ENCODE data around the gene SOX10.

The SOX10 gene

GRCh38 chr22:38017272-38017920, 33.0 kb upstream of the SOX10 start:
- in situ Hi-C loops (cut with MboI; ENCODE audit: low pct_unique_long_range_greater_than_20kb, low sequenced_read_pairs) = no loop called here
- peak; percentile 47 for DNase-seq

DNA sequence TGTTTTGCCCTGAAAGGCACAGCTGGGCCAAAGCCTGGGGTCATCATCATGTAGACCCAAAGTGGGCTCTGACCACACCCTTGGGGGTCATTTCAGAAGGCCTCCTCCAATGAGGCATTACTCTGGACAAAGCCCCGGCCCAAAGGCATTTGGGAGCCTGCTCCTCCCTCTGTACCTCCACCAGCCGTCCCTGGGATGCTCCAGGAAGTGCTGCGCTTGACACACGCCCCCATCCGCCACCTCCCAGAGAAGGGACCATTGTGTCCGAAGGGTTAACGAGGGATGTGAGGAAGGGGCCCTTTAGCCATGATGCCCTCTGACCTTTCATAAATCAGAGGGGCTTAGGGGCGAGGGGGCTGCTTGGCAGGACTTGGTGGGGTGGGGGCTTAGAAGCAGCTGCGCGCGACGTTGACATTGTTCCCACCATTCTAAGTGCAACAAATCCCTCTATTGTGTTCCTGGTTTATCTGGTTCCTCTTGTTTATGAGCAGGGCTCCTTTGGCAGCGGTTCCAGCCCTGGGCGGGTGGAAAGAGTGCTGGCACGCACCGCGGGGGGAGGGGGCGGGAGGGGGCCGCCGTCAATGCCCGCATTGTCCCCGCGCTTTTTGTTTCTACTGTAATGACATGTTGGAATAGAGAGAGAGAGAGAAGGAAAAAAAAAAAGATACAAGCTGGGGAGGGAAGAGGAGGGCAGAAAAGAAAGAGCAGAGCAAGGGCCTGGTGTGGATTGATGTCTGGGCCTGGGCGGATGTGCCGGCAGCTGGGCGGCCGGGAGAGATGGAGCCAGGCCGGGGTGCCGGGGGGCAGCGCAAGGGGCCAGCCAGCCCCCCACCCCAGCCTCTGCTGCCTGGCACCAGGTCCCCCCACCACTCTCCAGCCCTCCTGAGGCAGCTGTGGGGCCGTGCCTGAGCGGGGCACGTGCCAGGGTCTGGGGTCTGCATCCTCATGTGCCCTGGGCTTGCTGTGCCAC, 32.1 kb upstream of the SOX10 start:
- in situ Hi-C loops (cut with MboI; ENCODE audit: low pct_unique_long_range_greater_than_20kb, low sequenced_read_pairs) = no loop called here
- DNase-seq = no peak

- DNase-seq = no peak
- in situ Hi-C loops (cut with MboI; ENCODE audit: low pct_unique_long_range_greater_than_20kb, low sequenced_read_pairs) = no loop called here
Observed at GRCh38 chr22:38014083-38014482, 29.7 kb upstream of the SOX10 start.

DNA sequence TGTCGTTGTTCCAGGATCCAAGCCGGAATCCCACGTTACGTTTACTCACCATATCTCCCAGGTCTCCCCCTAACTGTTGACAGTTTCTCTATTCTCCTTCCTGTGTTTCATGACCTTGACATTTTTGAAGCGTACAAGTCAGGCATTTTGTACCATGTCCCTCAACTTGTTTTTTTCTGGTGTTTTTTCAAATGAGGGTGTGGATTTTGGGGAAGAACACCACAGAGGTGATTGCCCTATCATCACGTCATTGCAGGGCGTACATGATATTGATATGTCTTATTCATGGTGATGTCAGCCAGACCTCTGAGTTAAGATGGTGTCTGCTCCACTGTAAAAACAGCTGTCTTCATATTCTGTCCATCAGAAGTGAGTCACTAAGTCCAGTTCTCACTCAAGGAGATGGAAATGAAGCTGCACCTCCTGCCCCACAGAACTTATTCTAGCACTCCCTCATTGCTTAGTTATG, 28.3 kb upstream of the SOX10 start:
- in situ Hi-C loops (cut with MboI; ENCODE audit: low pct_unique_long_range_greater_than_20kb, low sequenced_read_pairs) = no loop called here
- DNase-seq = no peak

GRCh38 chr22:38009000-38009806, 24.8 kb upstream of the SOX10 start:
- no peak for DNase-seq
- in situ Hi-C loops (cut with MboI; ENCODE audit: low pct_unique_long_range_greater_than_20kb, low sequenced_read_pairs) = no loop called here

GRCh38 chr22:38007330-38007902, 23.1 kb upstream of the SOX10 start:
- in situ Hi-C loops (cut with MboI; ENCODE audit: low pct_unique_long_range_greater_than_20kb, low sequenced_read_pairs) = no loop called here
- no peak for DNase-seq

DNA sequence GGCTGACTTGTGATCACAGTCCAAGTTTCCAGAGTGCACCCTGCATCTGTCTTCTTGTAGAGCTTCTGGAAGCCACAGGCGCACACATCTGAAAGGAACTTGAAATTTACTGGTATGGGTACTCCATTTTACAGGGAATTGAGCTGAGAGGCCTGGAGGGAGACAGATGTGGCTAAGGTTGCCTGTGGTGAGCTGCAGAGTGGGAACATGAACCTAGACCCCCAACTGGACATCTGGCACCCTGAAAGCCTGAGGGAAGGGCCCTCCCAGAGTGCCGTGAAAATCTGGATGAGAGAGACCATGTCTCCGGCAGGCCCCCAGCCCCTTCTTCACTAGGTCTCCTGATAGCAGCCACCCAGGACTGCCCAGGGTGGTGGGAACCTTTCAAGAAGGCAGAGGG, 22.6 kb upstream of the SOX10 start:
- in situ Hi-C loops (cut with MboI; ENCODE audit: low pct_unique_long_range_greater_than_20kb, low sequenced_read_pairs) = no loop called here
- DNase-seq = no peak

GRCh38 chr22:38005943-38006342, 21.6 kb upstream of the SOX10 start:
- in situ Hi-C loops (cut with MboI; ENCODE audit: low pct_unique_long_range_greater_than_20kb, low sequenced_read_pairs) = no loop called here
- no peak for DNase-seq

GRCh38 chr22:37999640-38000272, 15.4 kb upstream of the SOX10 start:
- in situ Hi-C loops (cut with MboI; ENCODE audit: low pct_unique_long_range_greater_than_20kb, low sequenced_read_pairs) = no loop called here
- peak; percentile 72 for DNase-seq

- in situ Hi-C loops (cut with MboI; ENCODE audit: low pct_unique_long_range_greater_than_20kb, low sequenced_read_pairs) = no loop called here
- DNase-seq = no peak
Observed at GRCh38 chr22:37999236-37999635, 14.9 kb upstream of the SOX10 start.

DNA sequence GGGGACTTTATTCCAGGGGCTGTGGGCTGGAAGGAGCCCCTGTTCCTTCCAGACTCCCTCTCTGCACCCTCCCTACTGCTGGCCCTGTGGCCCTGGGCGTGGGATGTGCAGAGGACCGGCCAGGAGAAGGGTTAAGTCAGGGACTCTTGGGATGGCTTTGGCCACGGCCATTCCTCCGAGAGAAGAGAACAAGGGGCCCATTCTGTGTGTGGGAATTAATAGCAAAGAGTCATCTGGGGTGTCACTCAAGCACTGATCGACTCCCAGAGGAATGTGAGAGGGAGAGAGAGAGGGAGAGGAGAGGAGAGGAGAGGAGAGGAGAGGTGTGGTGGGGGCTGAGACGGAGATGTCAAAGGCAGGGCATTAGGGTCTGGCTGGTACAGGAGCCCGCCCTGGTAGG, 14.2 kb upstream of the SOX10 start:
- DNase-seq = no peak
- in situ Hi-C loops (cut with MboI; ENCODE audit: low pct_unique_long_range_greater_than_20kb, low sequenced_read_pairs) = no loop called here

DNA sequence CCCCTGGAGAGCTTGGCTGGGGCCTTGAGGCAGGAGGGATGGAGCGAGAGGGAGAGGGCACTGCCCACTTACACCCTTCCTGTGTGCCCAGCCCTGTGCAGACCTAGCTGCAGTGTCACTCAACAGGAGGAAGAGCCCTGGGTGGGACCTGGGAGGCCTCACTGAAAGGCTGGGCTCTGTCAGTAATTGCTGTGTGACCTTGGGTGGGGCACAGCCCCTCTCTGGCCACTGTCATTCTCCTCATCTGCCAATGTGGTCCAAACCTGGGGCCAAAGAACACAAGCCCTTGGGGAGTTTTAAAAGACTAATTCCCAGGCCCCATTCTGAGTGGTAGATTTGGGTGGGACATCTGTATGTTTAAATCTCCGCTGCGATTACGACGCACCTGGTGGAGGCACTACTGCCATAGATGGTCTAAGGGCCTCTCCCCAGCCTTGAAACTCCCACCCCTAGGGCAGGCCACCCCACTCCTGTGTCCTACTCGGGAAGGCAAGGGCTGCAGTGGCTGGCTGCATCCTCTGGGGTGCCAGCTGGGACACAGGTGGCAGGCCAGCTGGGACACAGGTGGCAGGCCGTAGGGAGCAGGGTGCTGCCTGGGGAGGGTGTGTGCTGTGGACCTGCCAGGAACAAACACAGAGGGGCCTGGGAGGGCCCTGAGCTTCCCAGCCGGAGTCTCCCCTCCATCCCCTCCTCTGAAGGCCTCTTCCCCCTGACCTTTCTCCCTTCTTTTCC, 12.3 kb upstream of the SOX10 start:
- no peak for DNase-seq
- in situ Hi-C loops (cut with MboI; ENCODE audit: low pct_unique_long_range_greater_than_20kb, low sequenced_read_pairs) = no loop called here

- in situ Hi-C loops (cut with MboI; ENCODE audit: low pct_unique_long_range_greater_than_20kb, low sequenced_read_pairs) = no loop called here
- peak; percentile 34 for DNase-seq
Observed at GRCh38 chr22:37996079-37996478, 11.7 kb upstream of the SOX10 start.

DNA sequence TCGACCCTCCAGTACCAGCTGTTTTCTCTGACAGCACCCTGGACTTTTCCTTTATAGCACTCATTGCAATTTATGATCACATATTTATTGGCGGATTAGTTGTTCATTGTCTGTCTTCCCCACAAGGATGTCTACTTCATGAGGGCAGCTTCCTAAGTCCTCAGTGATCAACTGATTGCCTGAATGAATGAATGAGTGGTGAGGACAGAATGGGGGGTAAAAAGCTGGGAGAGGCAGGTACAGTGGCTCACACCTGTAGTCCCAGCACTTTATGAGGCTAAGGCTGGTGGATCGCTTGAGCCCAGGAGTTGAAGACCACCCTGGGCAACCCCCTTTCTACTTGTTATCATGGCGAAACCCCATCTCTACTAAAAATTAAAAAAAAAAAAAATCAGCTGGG, 11.1 kb upstream of the SOX10 start:
- DNase-seq = no peak
- in situ Hi-C loops (cut with MboI; ENCODE audit: low pct_unique_long_range_greater_than_20kb, low sequenced_read_pairs) = no loop called here

- in situ Hi-C loops (cut with MboI; ENCODE audit: low pct_unique_long_range_greater_than_20kb, low sequenced_read_pairs) = no loop called here
- DNase-seq = no peak
Observed at GRCh38 chr22:37994982-37995381, 10.6 kb upstream of the SOX10 start.

DNA sequence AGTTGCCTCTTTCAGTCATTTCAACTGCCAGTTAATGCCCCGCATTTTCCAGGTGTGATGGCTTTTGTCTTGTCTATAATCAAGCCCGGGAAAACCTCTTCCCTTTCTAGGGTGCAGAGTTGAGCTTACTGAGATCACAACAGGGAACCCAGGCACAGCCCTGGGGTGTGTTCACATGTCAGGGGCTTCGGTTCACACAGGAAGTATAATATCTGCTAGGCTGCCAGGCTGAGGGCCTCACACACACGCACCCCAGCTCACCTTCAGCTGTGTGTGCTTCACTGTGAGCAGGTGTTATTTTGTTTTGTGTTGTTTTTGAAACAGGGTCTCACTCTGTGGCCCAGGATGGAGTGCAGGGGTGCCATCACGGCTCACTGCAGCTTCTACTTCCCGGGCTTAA, 9.7 kb upstream of the SOX10 start:
- in situ Hi-C loops (cut with MboI; ENCODE audit: low pct_unique_long_range_greater_than_20kb, low sequenced_read_pairs) = no loop called here
- DNase-seq = no peak

DNA sequence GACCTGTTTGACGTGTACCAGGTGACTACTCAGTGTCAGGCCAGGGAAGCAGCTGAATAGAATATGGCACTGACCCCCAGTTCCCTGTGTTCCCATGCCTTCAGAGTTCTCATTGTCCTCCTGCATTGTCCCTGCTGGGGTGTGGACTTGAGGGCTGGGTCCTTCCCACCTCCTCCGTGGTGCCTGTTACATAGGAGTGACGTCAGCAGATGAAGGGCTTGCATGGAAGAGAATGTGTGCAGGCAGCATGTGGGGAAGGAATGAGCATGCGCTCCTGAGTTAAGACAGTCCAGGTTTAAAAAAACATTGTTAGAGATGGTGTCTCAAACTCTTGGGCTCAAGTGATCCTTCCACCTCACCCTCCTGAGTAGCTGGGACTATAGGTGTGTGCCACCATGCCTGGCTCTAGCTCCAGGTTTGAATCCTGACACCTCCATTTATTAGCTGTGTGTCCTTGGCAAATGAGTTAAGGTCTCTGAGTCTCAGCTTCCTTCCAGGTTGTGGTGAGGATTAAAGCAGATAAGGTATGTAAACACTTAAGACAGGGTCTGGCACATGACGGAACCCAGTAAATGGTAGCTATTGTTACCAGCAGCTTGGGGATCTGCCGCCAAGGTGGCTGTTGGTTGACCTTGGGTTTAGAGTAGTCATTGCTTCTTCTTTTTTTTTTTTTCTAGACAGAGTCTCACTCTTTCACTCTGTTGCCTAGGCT, 7.5 kb upstream of the SOX10 start:
- no peak for DNase-seq
- in situ Hi-C loops (cut with MboI; ENCODE audit: low pct_unique_long_range_greater_than_20kb, low sequenced_read_pairs) = no loop called here

GRCh38 chr22:37990862-37991261, 6.5 kb upstream of the SOX10 start:
- in situ Hi-C loops (cut with MboI; ENCODE audit: low pct_unique_long_range_greater_than_20kb, low sequenced_read_pairs) = no loop called here
- DNase-seq = no peak

Measured in KBM-7 (cell line).